Gastroesophageal sphincter (tissue), 4 donors: ENCODE results near the gene CDKAL1. TPM values are rescaled to one million over a fixed set of nuclear protein-coding genes. Genes with fewer than 3 reads are reported as not detected.

Experiments used
- ATAC-seq: fragments of 150-250 bp; one replicate; pipeline ENCODE4 v1.9.1; 2016; ENCODE audit warnings: mild to moderate bottlenecking, moderate library complexity
- H3K27ac ChIP-seq, 4 donors: fragments of 200-600 bp; sonication (generic) in 3 of 4; 1 replicate in 3 of 4; 2 replicates in 1 of 4; pipeline ENCODE4 v1.5.1; 2016 to 2019
- H3K27me3 ChIP-seq: fragments of 200-600 bp; sonication (generic); one replicate; pipeline ENCODE4 v1.5.1; 2019
- H3K36me3 ChIP-seq, 2 donors: fragments of 200-600 bp; sonication (generic); one replicate each; pipeline ENCODE4 v1.5.1; 2019; ENCODE audit warnings: control low read depth in 1 of 2
- H3K4me1 ChIP-seq, 3 donors: fragments of 200-600 bp; sonication (generic); 1 replicate in 2 of 3; 2 replicates in 1 of 3; pipeline ENCODE4 v1.5.1; 2016 to 2019; ENCODE audit warnings: control low read depth in 2 of 3
- H3K4me3 ChIP-seq, 2 donors: fragments of 200-600 bp; sonication (generic); one replicate each; pipeline ENCODE4 v1.5.1; 2019; ENCODE audit warnings: mild to moderate bottlenecking in 1 of 2, moderate library complexity in 1 of 2
- H3K9me3 ChIP-seq, 3 donors: fragments of 200-600 bp; sonication (generic); one replicate each; pipeline ENCODE4 v1.5.1; 2017 to 2019; ENCODE audit warnings: control low read depth in 2 of 3
- CTCF ChIP-seq, 4 experiments: fragments of 200-600 bp in 2 of 4; fragments of 450-650 bp in 2 of 4; sonication (generic) in 1 of 4; IDR thresholded peaks; one replicate each; pipeline ENCODE4 v1.5.1; 2017 to 2019; ENCODE audit warnings: antibody characterized with exemption in 4 of 4, mild to moderate bottlenecking in 2 of 4, moderate library complexity in 2 of 4
- EP300 ChIP-seq: sonication (generic); formaldehyde crosslinking; IDR thresholded peaks from one replicate; pipeline ENCODE4 v1.6.1; 2017; ENCODE audit warnings: antibody characterized with exemption, mild to moderate bottlenecking
- POLR2A ChIP-seq, 2 donors: fragments of 450-650 bp; IDR thresholded peaks; one replicate each; pipeline ENCODE4 v1.6.1; 2017; ENCODE audit warnings: antibody characterized with exemption in 2 of 2, mild to moderate bottlenecking in 2 of 2, moderate library complexity in 1 of 2
- POLR2AphosphoS5 ChIP-seq: sonication (generic); formaldehyde crosslinking; IDR thresholded peaks from one replicate; pipeline ENCODE4 v1.6.1; 2017; ENCODE audit warnings: antibody characterized with exemption
- WGBS, 2 donors: methylation state at CpG; one replicate each; pipeline ENCODE4 v1.1.5; 2018; ENCODE audit warnings: low coverage in 1 of 2; 5-methylcytosine and 5-hydroxymethylcytosine counted together
- total RNA-seq, 4 donors: library from RNA; depleted of rRNA; stranded (reverse); fragments of >200 nt; gene quantifications; one replicate each; pipeline ENCODE4 v1.1.0, GENCODE V29; 2016

The CDKAL1 gene
- total RNA-seq, 4 donors from 2014 or later: 10.9 to 17.9 (median 15.0) TPM

- no peak for ATAC-seq
- Histone ChIP-seq H3K27ac (no peak overlapping the region), H3K4me1 (no peaks in the 10 kb centered on the region), H3K36me3 (no peaks in the 10 kb centered on the region), H3K4me3 (no peak overlapping the region), H3K9me3 (no peaks in the 10 kb centered on the region), H3K27me3 (no peaks in the 10 kb centered on the region)
- TF ChIP-seq CTCF (IDR thresholded peaks at IDR 0.05) (no peak), POLR2A (IDR thresholded peaks at IDR 0.05) (no peak), POLR2AphosphoS5 (no peak), EP300 (no peak)
- 40 to 88% methylated on average over 1 of the region's 1 CpG for WGBS, 2 donors
These were observed 341.2 kb downstream of the CDKAL1 start for GRCh38 chr6:20875369-20875963.

- Histone ChIP-seq H3K4me1 (no peaks in the 10 kb centered on the region), H3K4me3 (no peak overlapping the region), H3K9me3 (no peaks in the 10 kb centered on the region), H3K27ac (no peak overlapping the region), H3K36me3 (no peaks in the 10 kb centered on the region), H3K27me3 (no peaks in the 10 kb centered on the region)
- 58 to 80% methylated on average over 2 of the region's 2 CpGs for WGBS, 2 donors
- no peak for ATAC-seq
- TF ChIP-seq CTCF (IDR thresholded peaks at IDR 0.05) (no peak), EP300 (no peak), POLR2A (IDR thresholded peaks at IDR 0.05) (no peak), POLR2AphosphoS5 (no peak)
These were observed 341.8 kb downstream of the CDKAL1 start for GRCh38 chr6:20876036-20876435.

GRCh38 chr6:20876561-20876960, 342.3 kb downstream of the CDKAL1 start:
- H3K9me3 ChIP-seq: no peaks in the 10 kb centered on the region
- 97 to 100% methylated on average over 1 to 2 of the region's 2 CpGs for WGBS, 2 donors
- no peaks in the 10 kb centered on the region for H3K27me3 ChIP-seq
- H3K4me1 ChIP-seq: no peaks in the 10 kb centered on the region
- ATAC-seq: no peak
- no peaks in the 10 kb centered on the region for H3K36me3 ChIP-seq
- H3K27ac ChIP-seq: no peak overlapping the region
- H3K4me3 ChIP-seq: no peak overlapping the region
- TF ChIP-seq POLR2AphosphoS5 (no peak), POLR2A (IDR thresholded peaks at IDR 0.05) (no peak), CTCF (IDR thresholded peaks at IDR 0.05) (no peak), EP300 (no peak)

GRCh38 chr6:20877008-20877937, 343.0 kb downstream of the CDKAL1 start:
- H3K4me3 ChIP-seq: no peak overlapping the region
- no peaks in the 10 kb centered on the region for H3K27me3 ChIP-seq
- 66 to 70% methylated on average over 5 of the region's 6 CpGs for WGBS, 2 donors
- H3K36me3 ChIP-seq: no peaks in the 10 kb centered on the region
- ATAC-seq: peak; percentile 83
- H3K4me1 ChIP-seq: no peaks in the 10 kb centered on the region
- H3K9me3 ChIP-seq: no peaks in the 10 kb centered on the region
- TF ChIP-seq POLR2A (IDR thresholded peaks at IDR 0.05) (no peak), EP300 (no peak), POLR2AphosphoS5 (peak; percentile 31)
- no peak overlapping the region for H3K27ac ChIP-seq

GRCh38 chr6:20879121-20879520, 344.9 kb downstream of the CDKAL1 start:
- Histone ChIP-seq H3K4me3 (no peak overlapping the region), H3K27ac (no peak overlapping the region), H3K36me3 (no peaks in the 10 kb centered on the region), H3K4me1 (no peaks in the 10 kb centered on the region), H3K9me3 (no peaks in the 10 kb centered on the region), H3K27me3 (no peaks in the 10 kb centered on the region)
- WGBS, 2 donors: 88 to 90% methylated on average over 1 of the region's 1 CpG
- ATAC-seq: no peak
- TF ChIP-seq POLR2AphosphoS5 (no peak), EP300 (no peak), CTCF (IDR thresholded peaks at IDR 0.05) (no peak), POLR2A (IDR thresholded peaks at IDR 0.05) (no peak)
